CD4-positive, alpha-beta memory T cell (primary cell): ENCODE results near the gene ANG. TPM values are rescaled to one million over a fixed set of nuclear protein-coding genes. Genes with fewer than 3 reads are reported as not detected.
"Not testable (repeated sequence)": the region's sequence is repeated elsewhere in the genome, so short reads cannot be mapped to it uniquely, and the experiment has no call there.

Experiments used
- CTCF ChIA-PET: fragments of 350-600 bp; sonication (Branson Sonifier 250); formaldehyde crosslinking; loops from one replicate; lab custom pipeline; 2021; ENCODE audit warnings: inconsistent platforms; ENCODE audit not compliant: partially characterized antibody; lab: Charles Lee
- POLR2A ChIA-PET: fragments of 350-600 bp; sonication (Branson Sonifier 250); formaldehyde crosslinking; loops from one replicate; lab custom pipeline; 2021; ENCODE audit not compliant: partially characterized antibody; lab: Charles Lee
- DNase-seq, 5 donors: peaks; one replicate each; pipeline versions ENCODE4 v3.0.0 to v3.0.0-alpha.2; 2020 to 2022; ENCODE audit warnings: mixed read lengths in 1 of 5
- H3K27ac ChIP-seq: one replicate; pipeline ENCODE4 v1.7.0; 2013; ENCODE audit warnings: low read depth, low read length
- H3K27me3 ChIP-seq: 2 replicates; pipeline ENCODE4 v1.7.0; 2013; ENCODE audit warnings: mild to moderate bottlenecking, low read length, moderate library complexity; ENCODE audit not compliant: insufficient read depth
- H3K36me3 ChIP-seq: 2 replicates; pipeline ENCODE4 v1.7.0; 2013; ENCODE audit warnings: mild to moderate bottlenecking, low read length, moderate library complexity; ENCODE audit not compliant: insufficient read depth
- H3K4me1 ChIP-seq: 2 replicates; pipeline ENCODE4 v1.7.0; 2013; ENCODE audit warnings: mild to moderate bottlenecking, low read length, moderate library complexity; ENCODE audit not compliant: insufficient read depth
- H3K4me3 ChIP-seq, 2 donors: one replicate each; pipeline ENCODE4 v1.7.0; 2013; ENCODE audit warnings: low read length in 2 of 2, mild to moderate bottlenecking in 1 of 2
- H3K9me3 ChIP-seq, 2 donors: one replicate each; pipeline ENCODE4 v1.7.0; 2013; ENCODE audit warnings: low read length in 2 of 2, control low read depth in 1 of 2; ENCODE audit not compliant: control insufficient read depth in 1 of 2
- H3K27ac Mint-ChIP-seq, 7 donors: one replicate each; pipeline ENCODE4 v1.8.0; 2020 to 2021; ENCODE audit warnings: mixed read lengths in 7 of 7, mild to moderate bottlenecking in 6 of 7, inconsistent platforms in 3 of 7, moderate library complexity in 3 of 7
- H3K27me3 Mint-ChIP-seq, 2 donors: one replicate each; pipeline ENCODE4 v1.8.0; 2020 to 2021; ENCODE audit warnings: mixed read lengths in 2 of 2
- H3K36me3 Mint-ChIP-seq, 2 donors: one replicate each; pipeline ENCODE4 v1.8.0; 2020 to 2021; ENCODE audit warnings: mixed read lengths in 2 of 2, inconsistent platforms in 1 of 2, mild to moderate bottlenecking in 1 of 2
- H3K4me1 Mint-ChIP-seq, 4 donors: one replicate each; pipeline ENCODE4 v1.8.0; 2020 to 2021; ENCODE audit warnings: mixed read lengths in 4 of 4, mild to moderate bottlenecking in 1 of 4
- H3K4me3 Mint-ChIP-seq, 8 donors: one replicate each; pipeline ENCODE4 v1.8.0; 2020 to 2021; ENCODE audit warnings: mixed read lengths in 8 of 8, mild to moderate bottlenecking in 7 of 8, moderate library complexity in 6 of 8, inconsistent platforms in 3 of 8
- H3K9me3 Mint-ChIP-seq, 8 donors: one replicate each; pipeline ENCODE4 v1.8.0; 2020 to 2021; ENCODE audit warnings: mixed read lengths in 8 of 8, mild to moderate bottlenecking in 5 of 8, inconsistent platforms in 3 of 8, moderate library complexity in 1 of 8
- intact Hi-C: fragments of 100-400 bp; cut with micrococcal nuclease; formaldehyde crosslinking; loops from one replicate; pipeline ENCODE4 v1.15.1; 2023
- polyA plus RNA-seq, 2 donors: library from polyadenylated mRNA; unstranded; fragments of 300-500 nt; fragmentation: Illumina TruSeq; gene quantifications; one replicate each; pipeline ENCODE4 v1.2.3, GENCODE V29; 2021
- total RNA-seq, 2 experiments: library from RNA; stranded (reverse); gene quantifications; one replicate each; pipeline ENCODE4 v1.2.3, GENCODE V29; 2021

Gene ANG
- total RNA-seq (1 to 10 TPM; 1.1 to 1.3 TPM), polyA plus RNA-seq (1 to 10 TPM; 1.4 to 2.8 TPM)

DNA sequence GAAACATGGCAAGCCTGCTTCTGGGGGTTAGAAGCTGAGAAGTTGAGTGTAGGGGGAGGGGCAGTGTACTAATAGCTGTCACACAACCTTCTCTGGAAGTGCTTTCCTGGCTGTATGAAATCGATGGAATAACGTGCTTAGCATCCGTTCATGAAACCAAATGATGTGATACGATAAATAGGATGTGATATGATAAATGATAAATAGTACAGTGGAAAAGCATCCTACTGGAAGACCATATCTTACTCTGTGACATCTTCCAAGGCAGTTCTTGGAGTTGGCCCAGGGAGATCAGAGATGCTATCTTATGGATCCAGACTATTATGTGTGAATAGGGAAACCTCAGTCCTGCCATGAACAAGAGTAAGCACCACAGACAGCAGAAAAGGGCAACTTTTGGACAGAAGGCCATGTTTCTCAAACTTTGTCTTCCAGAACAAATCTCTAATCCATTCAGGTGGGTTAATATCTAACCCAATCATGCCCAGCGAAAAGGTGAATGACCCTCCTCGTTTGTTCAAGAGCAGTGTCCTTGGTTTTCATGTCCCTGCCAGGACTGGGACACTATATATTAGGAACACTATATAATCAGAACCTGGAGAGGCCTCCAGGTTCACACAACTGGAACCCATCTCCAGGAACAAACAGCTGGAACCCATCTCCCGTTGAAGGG is at the start of gene ANG:
Gene ANG, plus strand, starts transcription at position 598 of the 673 bp plus-strand sequence. CDS start 4,801 bp downstream, outside the sequence.
- Mint-ChIP-seq H3K27ac (no peak within 1 kb of the TSS), H3K4me1 (peaks cover 7 to 16% (median 11%) of the 10 kb centered on the region in 4 donors), H3K4me3 (no peak within 1 kb of the TSS), H3K27me3 (no peaks in the 10 kb centered on the region), H3K9me3 (no peaks in the 10 kb centered on the region), H3K36me3 (no peaks in the 10 kb centered on the region)
- H3K4me1 ChIP-seq: peaks cover 8% of the 10 kb centered on the region
- intact Hi-C loops: no loop called here
- ChIA-PET CTCF (interaction anchor here (1.3 to 21.1 kb wide), 4 partner anchors 10 to 360 kb away, joined by 5 to 349 read pairs (median 68); no protein-coding TSS in a partner anchor), POLR2A (no interaction called here)
- no peaks in the 10 kb centered on the region for H3K27me3 ChIP-seq
- H3K9me3 ChIP-seq: no peaks in the 10 kb centered on the region
- no peaks in the 10 kb centered on the region for H3K36me3 ChIP-seq
- DNase-seq: no peak
- H3K4me3 ChIP-seq: no peak within 1 kb of the TSS
- no peak within 1 kb of the TSS for H3K27ac ChIP-seq

DNA sequence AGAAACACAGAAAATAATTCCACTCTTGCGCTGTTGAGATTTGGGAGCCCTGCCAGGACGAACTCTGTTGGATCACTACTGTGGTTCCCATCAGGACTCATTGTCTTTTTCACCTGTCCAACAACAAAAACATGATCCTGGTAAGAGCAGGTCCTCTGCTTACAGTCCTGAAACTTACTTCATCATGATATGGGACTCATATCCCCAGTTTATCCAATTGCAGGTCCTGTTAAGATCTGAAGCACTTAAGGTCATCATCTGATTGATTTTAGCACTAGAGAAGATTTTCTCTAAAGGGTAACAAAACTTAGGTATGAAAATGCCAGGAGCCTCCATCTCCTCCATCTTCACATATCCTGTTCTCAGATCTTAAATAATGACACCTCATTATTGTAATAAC is 47.0 kb upstream of the ANG start, which contains the start of gene OR6S1:
Gene OR6S1, minus strand, starts transcription at position 101 of the 400 bp plus-strand sequence. Its CDS starts 0 bp downstream, at position 101.
- ChIA-PET CTCF (no interaction called here), POLR2A (no interaction called here)
- Mint-ChIP-seq H3K27ac (no peak within 1 kb of the TSS), H3K4me3 (no peak within 1 kb of the TSS), H3K36me3 (no peaks in the 10 kb centered on the region), H3K4me1 (no peaks in the 10 kb centered on the region), H3K27me3 (peaks cover 15 to 20% of the 10 kb centered on the region in 2 donors), H3K9me3 (peaks cover 0 to 1% (median 0%) of the 10 kb centered on the region in 8 donors)
- H3K36me3 ChIP-seq: no peaks in the 10 kb centered on the region
- H3K9me3 ChIP-seq: no peaks in the 10 kb centered on the region
- no peaks in the 10 kb centered on the region for H3K4me1 ChIP-seq
- H3K4me3 ChIP-seq: no peak within 1 kb of the TSS
- H3K27ac ChIP-seq: no peak within 1 kb of the TSS
- no peaks in the 10 kb centered on the region for H3K27me3 ChIP-seq
- no peak for DNase-seq
- intact Hi-C loops: no loop called here

DNA sequence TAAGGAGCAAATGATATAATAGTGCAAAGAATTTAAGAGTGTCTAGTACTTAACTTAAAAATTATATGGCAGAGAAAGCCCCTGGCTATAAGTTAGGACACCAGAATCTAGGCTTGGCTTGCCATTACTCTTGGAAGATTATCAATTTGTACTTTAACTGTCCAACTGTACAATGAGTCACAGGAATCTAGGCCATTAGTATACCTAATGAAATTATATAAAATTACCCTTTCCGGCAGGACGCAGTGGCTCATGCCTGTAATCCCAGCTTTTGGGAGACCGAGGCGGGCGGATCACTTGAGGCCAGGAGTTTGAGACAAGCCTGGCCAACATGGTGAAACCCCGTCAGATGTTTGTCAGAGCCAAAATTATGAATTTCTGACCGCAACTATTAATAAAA is 46.4 kb upstream of the ANG start:
- ChIA-PET CTCF (no interaction called here), POLR2A (no interaction called here)
- Histone ChIP-seq H3K4me1 (no peaks in the 10 kb centered on the region), H3K27ac (no peak overlapping the region), H3K27me3 (no peaks in the 10 kb centered on the region), H3K9me3 (no peaks in the 10 kb centered on the region), H3K4me3 (no peak overlapping the region), H3K36me3 (no peaks in the 10 kb centered on the region)
- no peak overlapping the region for H3K27ac Mint-ChIP-seq
- no peaks in the 10 kb centered on the region for H3K36me3 Mint-ChIP-seq
- H3K4me1 Mint-ChIP-seq: no peaks in the 10 kb centered on the region
- DNase-seq: no peak
- H3K9me3 Mint-ChIP-seq: peaks cover 0 to 1% (median 0%) of the 10 kb centered on the region in 8 donors
- intact Hi-C loops: no loop called here
- no peak overlapping the region for H3K4me3 Mint-ChIP-seq
- H3K27me3 Mint-ChIP-seq: peaks cover 15 to 20% of the 10 kb centered on the region in 2 donors

DNA sequence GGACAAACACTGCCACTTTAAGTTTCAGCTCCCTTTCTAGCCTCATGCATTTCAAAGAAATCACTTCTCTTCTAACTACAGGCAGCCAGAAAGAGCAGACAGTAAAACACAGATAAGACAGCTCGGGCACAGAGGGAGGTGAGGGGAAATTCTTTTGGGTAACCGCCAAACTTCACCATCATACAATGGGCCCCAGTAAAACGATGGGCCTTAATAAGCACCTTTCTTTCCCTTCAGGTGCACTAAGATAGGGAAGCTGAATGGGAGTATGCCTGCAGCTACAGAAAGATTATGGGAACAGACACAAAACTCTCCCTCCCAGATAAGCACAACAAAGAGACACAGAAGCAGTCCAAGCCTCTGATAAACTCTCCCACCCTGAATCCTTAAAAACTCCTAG is 45.8 kb upstream of the ANG start:
- H3K27ac ChIP-seq, H3K36me3 Mint-ChIP-seq, DNase-seq, H3K4me3 Mint-ChIP-seq, H3K9me3 Mint-ChIP-seq, intact Hi-C loops, H3K9me3 ChIP-seq, H3K27ac Mint-ChIP-seq, H3K4me1 ChIP-seq, H3K27me3 ChIP-seq, H3K4me3 ChIP-seq, H3K36me3 ChIP-seq, POLR2A ChIA-PET, H3K4me1 Mint-ChIP-seq: not testable (repeated sequence)
- peaks cover 15 to 20% of the 10 kb centered on the region in 2 donors for H3K27me3 Mint-ChIP-seq
- CTCF ChIA-PET: interaction anchor here (0.6 to 0.9 kb wide), 2 partner anchors 24 to 33 kb away, joined by 3 to 4 read pairs; no protein-coding TSS in a partner anchor

DNA sequence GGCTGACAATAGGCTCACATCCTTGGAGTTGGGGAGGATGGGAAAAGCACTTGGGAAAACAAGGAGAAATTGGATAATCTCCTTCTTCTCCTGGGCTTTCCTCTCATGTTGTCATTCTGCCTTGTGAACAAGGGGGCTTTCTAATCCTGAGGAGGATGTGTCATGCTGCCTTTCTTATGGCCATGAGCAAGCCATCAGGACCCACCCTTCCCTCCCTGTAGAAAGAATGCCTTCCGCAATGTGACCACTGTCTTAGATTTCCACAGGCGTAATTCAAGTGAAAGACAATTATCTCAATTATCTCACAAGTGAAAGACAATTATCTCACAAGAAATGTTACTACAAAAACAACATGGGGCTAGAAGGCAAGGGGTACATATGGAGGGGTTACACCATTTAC is 44.0 kb upstream of the ANG start:
- Mint-ChIP-seq H3K4me3 (no peak overlapping the region), H3K9me3 (peaks cover 0 to 1% (median 0%) of the 10 kb centered on the region in 8 donors), H3K4me1 (no peaks in the 10 kb centered on the region), H3K36me3 (no peaks in the 10 kb centered on the region), H3K27ac (no peak overlapping the region), H3K27me3 (peaks cover 20% of the 10 kb centered on the region in 2 donors)
- no peak for DNase-seq
- no peaks in the 10 kb centered on the region for H3K9me3 ChIP-seq
- no peaks in the 10 kb centered on the region for H3K27me3 ChIP-seq
- no peak overlapping the region for H3K27ac ChIP-seq
- POLR2A ChIA-PET: no interaction called here
- CTCF ChIA-PET: no interaction called here
- H3K4me1 ChIP-seq: no peaks in the 10 kb centered on the region
- no peak overlapping the region for H3K4me3 ChIP-seq
- H3K36me3 ChIP-seq: no peaks in the 10 kb centered on the region
- intact Hi-C loops: no loop called here

DNA sequence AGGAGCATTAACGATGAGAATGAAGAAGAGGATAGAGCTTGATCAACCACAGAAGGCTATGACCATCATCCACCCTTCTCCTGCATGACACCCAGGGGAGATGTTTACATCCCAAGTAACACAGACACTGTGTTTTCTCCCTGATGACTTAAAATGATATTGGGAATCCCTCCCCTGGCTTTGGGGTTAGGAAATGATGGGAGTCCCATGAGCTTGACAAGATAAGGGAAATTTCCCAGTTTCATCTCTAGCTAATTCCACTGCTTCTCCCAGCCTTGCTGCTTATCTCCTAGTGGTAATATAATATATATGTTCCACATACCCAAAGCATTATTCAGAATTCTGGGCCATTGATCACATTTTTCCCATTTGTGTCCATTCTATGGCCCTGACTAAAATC is 43.1 kb upstream of the ANG start:
- ChIA-PET CTCF (interaction anchor here (0.9 kb wide), 1 partner anchor 54 kb away, joined by 3 read pairs; no protein-coding TSS in a partner anchor), POLR2A (interaction anchor here (1.4 kb wide), 1 partner anchor 15 kb away, joined by 3 read pairs; no protein-coding TSS in a partner anchor)
- Histone ChIP-seq H3K9me3 (no peaks in the 10 kb centered on the region), H3K36me3 (no peaks in the 10 kb centered on the region), H3K27ac (no peak overlapping the region), H3K27me3 (peaks cover 3% of the 10 kb centered on the region), H3K4me1 (no peaks in the 10 kb centered on the region), H3K4me3 (no peak overlapping the region)
- H3K36me3 Mint-ChIP-seq: no peaks in the 10 kb centered on the region
- intact Hi-C loops: no loop called here
- DNase-seq: no peak
- peaks cover 0 to 1% (median 0%) of the 10 kb centered on the region in 8 donors for H3K9me3 Mint-ChIP-seq
- H3K4me1 Mint-ChIP-seq: no peaks in the 10 kb centered on the region
- H3K4me3 Mint-ChIP-seq: no peak overlapping the region
- peaks cover 20% of the 10 kb centered on the region in 2 donors for H3K27me3 Mint-ChIP-seq
- H3K27ac Mint-ChIP-seq: no peak overlapping the region
